ENCODE results near the gene SLC17A4.
A peak's percentile ranks its signal among the peaks of the same experiment; 100 is the strongest.
"Not testable (repeated sequence)": the region's sequence is repeated elsewhere in the genome, so short reads cannot be mapped to it uniquely, and the experiment has no call there.

Gene SLC17A4

GRCh38 chr6:25754535-25754934 is at the start of gene SLC17A4:
TSS of gene SLC17A4 (plus strand) at chr6:25754742. CDS start at chr6:25761963, 7,221 bp downstream.
- DNase-seq, result no peak

- peak; percentile 20 for DNase-seq
Observed at GRCh38 chr6:25706314-25707014, 48.1 kb upstream of the SLC17A4 start.

GRCh38 chr6:25709761-25710160 is 44.8 kb upstream of the SLC17A4 start:
- no peak for DNase-seq

GRCh38 chr6:25710287-25710686 is 44.3 kb upstream of the SLC17A4 start:
- DNase-seq, result no peak

- peak; percentile 28 for DNase-seq
Observed at GRCh38 chr6:25713824-25714223, 40.7 kb upstream of the SLC17A4 start.

- DNase-seq, result no peak
Observed at GRCh38 chr6:25714765-25715164, 39.8 kb upstream of the SLC17A4 start.

- DNase-seq, result no peak
Observed at GRCh38 chr6:25715794-25716193, 38.7 kb upstream of the SLC17A4 start.

GRCh38 chr6:25717866-25718740 is 36.4 kb upstream of the SLC17A4 start:
- peak; percentile 46 for DNase-seq

- no peak for DNase-seq
Observed at GRCh38 chr6:25726122-25726911, 28.2 kb upstream of the SLC17A4 start.

GRCh38 chr6:25727028-25727427 is 27.5 kb upstream of the SLC17A4 start:
- no peak for DNase-seq

- no peak for DNase-seq
Observed at GRCh38 chr6:25730907-25731306, 23.6 kb upstream of the SLC17A4 start.

- no peak for DNase-seq
Observed at GRCh38 chr6:25731721-25732120, 22.8 kb upstream of the SLC17A4 start.

- no peak for DNase-seq
Observed at GRCh38 chr6:25732468-25733198, 21.9 kb upstream of the SLC17A4 start.

GRCh38 chr6:25735261-25735660 is 19.3 kb upstream of the SLC17A4 start:
- DNase-seq, result no peak

GRCh38 chr6:25743868-25744267 is 10.7 kb upstream of the SLC17A4 start:
- DNase-seq, result no peak

- no peak for DNase-seq
Observed at GRCh38 chr6:25745836-25746235, 8.7 kb upstream of the SLC17A4 start.

GRCh38 chr6:25746968-25747367 is 7.6 kb upstream of the SLC17A4 start:
- no peak for DNase-seq

- no peak for DNase-seq
Observed at GRCh38 chr6:25747477-25747876, 7.1 kb upstream of the SLC17A4 start.

GRCh38 chr6:25748049-25748448 is 6.5 kb upstream of the SLC17A4 start:
- no peak for DNase-seq

GRCh38 chr6:25748601-25749517 is 5.7 kb upstream of the SLC17A4 start:
- not testable (repeated sequence) for DNase-seq

- DNase-seq, result no peak
Observed at GRCh38 chr6:25749837-25750236, 4.7 kb upstream of the SLC17A4 start.

Data from DMS79 treated with DMSO at 0.1 percent for 48 hours (cell line).